ENCODE results near the gene TSFM.

The TSFM gene

DNA sequence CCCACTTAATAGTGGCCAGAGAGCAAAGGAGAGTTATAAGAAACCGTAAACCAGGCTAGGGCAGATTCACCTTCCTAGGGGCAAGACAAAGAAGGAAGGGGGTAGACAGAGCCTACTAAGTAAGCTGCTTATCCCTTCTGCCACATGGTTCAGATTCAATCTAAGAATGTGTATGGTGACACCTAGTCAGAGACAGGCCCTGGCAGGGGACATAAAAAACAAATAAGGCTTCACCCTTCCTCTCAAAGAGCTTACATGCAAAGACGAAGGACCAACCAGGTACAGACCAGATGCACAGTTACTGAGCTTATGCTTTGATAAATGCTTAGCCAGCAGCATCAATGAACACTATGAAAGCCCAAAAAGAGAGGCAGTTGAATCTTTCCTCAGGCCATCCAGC lies 20.1 kb upstream of the TSFM start:
- H3K9me2 ChIP-seq (replicated peaks; ENCODE audit: control insufficient read depth, low read length): no peaks in the 10 kb centered on the region
- H3K4me1 ChIP-seq (ENCODE audit: control insufficient read depth, low read length): peaks cover 35% of the 10 kb centered on the region
- no peak overlapping the region for H3K27ac ChIP-seq (ENCODE audit: low read depth, low read length)
- peaks cover 40% of the 10 kb centered on the region for H3K36me3 ChIP-seq (ENCODE audit: control insufficient read depth, low read length)
- no peak overlapping the region for H3K4me2 ChIP-seq (ENCODE audit: low read length)
- peaks cover 16% of the 10 kb centered on the region; the same call in 1 of the 2 replicates for H4K20me1 ChIP-seq (ENCODE audit: control insufficient read depth, insufficient read depth, low read depth, low read length)
- no peaks in the 10 kb centered on the region for H3K9me3 ChIP-seq (ENCODE audit: control insufficient read depth, insufficient read depth, low read length)
- peaks cover 30% of the 10 kb centered on the region for H3K27me3 ChIP-seq (ENCODE audit: control insufficient read depth, low read length)
- no peak overlapping the region for H3K4me3 ChIP-seq (ENCODE audit: low read length)
- peaks cover 33% of the 10 kb centered on the region for H3K79me2 ChIP-seq (ENCODE audit: control insufficient read depth, low read length)
- H3F3A ChIP-seq (ENCODE audit: control insufficient read depth, insufficient read depth): peaks cover 15% of the 10 kb centered on the region
- TF ChIP-seq, protein P1, sequence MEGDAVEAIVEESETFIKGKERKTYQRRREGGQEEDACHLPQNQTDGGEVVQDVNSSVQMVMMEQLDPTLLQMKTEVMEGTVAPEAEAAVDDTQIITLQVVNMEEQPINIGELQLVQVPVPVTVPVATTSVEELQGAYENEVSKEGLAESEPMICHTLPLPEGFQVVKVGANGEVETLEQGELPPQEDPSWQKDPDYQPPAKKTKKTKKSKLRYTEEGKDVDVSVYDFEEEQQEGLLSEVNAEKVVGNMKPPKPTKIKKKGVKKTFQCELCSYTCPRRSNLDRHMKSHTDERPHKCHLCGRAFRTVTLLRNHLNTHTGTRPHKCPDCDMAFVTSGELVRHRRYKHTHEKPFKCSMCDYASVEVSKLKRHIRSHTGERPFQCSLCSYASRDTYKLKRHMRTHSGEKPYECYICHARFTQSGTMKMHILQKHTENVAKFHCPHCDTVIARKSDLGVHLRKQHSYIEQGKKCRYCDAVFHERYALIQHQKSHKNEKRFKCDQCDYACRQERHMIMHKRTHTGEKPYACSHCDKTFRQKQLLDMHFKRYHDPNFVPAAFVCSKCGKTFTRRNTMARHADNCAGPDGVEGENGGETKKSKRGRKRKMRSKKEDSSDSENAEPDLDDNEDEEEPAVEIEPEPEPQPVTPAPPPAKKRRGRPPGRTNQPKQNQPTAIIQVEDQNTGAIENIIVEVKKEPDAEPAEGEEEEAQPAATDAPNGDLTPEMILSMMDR (IDR thresholded peaks at IDR 0.05; ENCODE audit: low read depth, low read length, poor library complexity, severe bottlenecking): no peak
- TF ChIP-seq EZH2phosphoT487 (IDR thresholded peaks at IDR 0.05; ENCODE audit: borderline replicate concordance, low read length): no peak

- peaks cover 17% of the 10 kb centered on the region for H3K79me2 ChIP-seq (ENCODE audit: control insufficient read depth, low read length)
- H3K36me3 ChIP-seq (ENCODE audit: control insufficient read depth, low read length): peaks cover 30% of the 10 kb centered on the region
- peaks cover 32% of the 10 kb centered on the region for H3K4me1 ChIP-seq (ENCODE audit: control insufficient read depth, low read length)
- H3K4me3 ChIP-seq (ENCODE audit: low read length): peak overlapping the region; percentile 71
- no peaks in the 10 kb centered on the region for H3K9me3 ChIP-seq (ENCODE audit: control insufficient read depth, insufficient read depth, low read length)
- H3K4me2 ChIP-seq (ENCODE audit: low read length): peak overlapping the region; percentile 90
- H3K27ac ChIP-seq (ENCODE audit: low read depth, low read length): no peak overlapping the region
- H3F3A ChIP-seq (ENCODE audit: control insufficient read depth, insufficient read depth): peaks cover 15% of the 10 kb centered on the region
- no peaks in the 10 kb centered on the region for H3K9me2 ChIP-seq (replicated peaks; ENCODE audit: control insufficient read depth, low read length)
- peaks cover 16% of the 10 kb centered on the region; the same call in 1 of the 2 replicates for H4K20me1 ChIP-seq (ENCODE audit: control insufficient read depth, insufficient read depth, low read depth, low read length)
- TF ChIP-seq, protein P1 (IDR thresholded peaks at IDR 0.05; ENCODE audit: low read depth, low read length, poor library complexity, severe bottlenecking): no peak
- TF ChIP-seq EZH2phosphoT487 (IDR thresholded peaks at IDR 0.05; ENCODE audit: borderline replicate concordance, low read length): no peak
- H3K27me3 ChIP-seq (ENCODE audit: control insufficient read depth, low read length): peaks cover 30% of the 10 kb centered on the region
Measured at GRCh38 chr12:57763881-57764661, 18.5 kb upstream of the TSFM start.

DNA sequence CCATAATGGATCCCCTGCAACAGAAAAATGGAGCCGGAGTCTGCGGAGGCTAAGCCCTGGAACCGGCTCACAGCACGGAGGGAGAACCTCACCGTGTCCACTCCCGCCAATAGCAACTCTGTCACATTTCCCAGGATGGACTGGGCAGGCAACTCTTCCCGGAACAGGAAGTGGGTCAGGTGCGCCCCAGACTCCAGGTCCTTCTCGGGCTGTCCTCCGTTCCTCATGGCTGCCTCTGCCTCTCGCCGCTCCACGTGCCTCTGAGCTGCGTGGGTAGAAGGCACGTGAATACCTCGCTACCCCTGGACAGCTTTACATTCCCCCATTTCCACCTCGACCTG lies 18.0 kb upstream of the TSFM start:
- Histone ChIP-seq H3K27ac (ENCODE audit: low read depth, low read length) (no peak overlapping the region), H3K79me2 (ENCODE audit: control insufficient read depth, low read length) (peaks cover 12% of the 10 kb centered on the region), H3K4me2 (ENCODE audit: low read length) (peak overlapping the region; percentile 90), H3K4me3 (ENCODE audit: low read length) (peak overlapping the region; percentile 71), H4K20me1 (ENCODE audit: control insufficient read depth, insufficient read depth, low read depth, low read length) (peaks cover 14% of the 10 kb centered on the region; the same call in 1 of the 2 replicates), H3K27me3 (ENCODE audit: control insufficient read depth, low read length) (peaks cover 30% of the 10 kb centered on the region), H3K9me2 (replicated peaks; ENCODE audit: control insufficient read depth, low read length) (no peaks in the 10 kb centered on the region), H3K9me3 (ENCODE audit: control insufficient read depth, insufficient read depth, low read length) (no peaks in the 10 kb centered on the region), H3F3A (ENCODE audit: control insufficient read depth, insufficient read depth) (peaks cover 15% of the 10 kb centered on the region), H3K36me3 (ENCODE audit: control insufficient read depth, low read length) (peaks cover 29% of the 10 kb centered on the region), H3K4me1 (ENCODE audit: control insufficient read depth, low read length) (peaks cover 29% of the 10 kb centered on the region)
- TF ChIP-seq, protein P1 (IDR thresholded peaks at IDR 0.05; ENCODE audit: low read depth, low read length, poor library complexity, severe bottlenecking): no peak
- no peak for TF ChIP-seq EZH2phosphoT487 (IDR thresholded peaks at IDR 0.05; ENCODE audit: borderline replicate concordance, low read length)

All from DOHH2 (cell line).